ENCODE measurements around the gene IGDCC3. TPM values are rescaled to one million over a fixed set of nuclear protein-coding genes. Genes with fewer than 3 reads are reported as not detected.

IGDCC3 gene
- total and polyA plus RNA-seq, 2 donors from 2014 or later: 0.22 to 0.49 TPM

GRCh38 chr15:65343374-65343981 lies 34.3 kb downstream of the IGDCC3 start:
- TF ChIP-seq, protein P1, sequence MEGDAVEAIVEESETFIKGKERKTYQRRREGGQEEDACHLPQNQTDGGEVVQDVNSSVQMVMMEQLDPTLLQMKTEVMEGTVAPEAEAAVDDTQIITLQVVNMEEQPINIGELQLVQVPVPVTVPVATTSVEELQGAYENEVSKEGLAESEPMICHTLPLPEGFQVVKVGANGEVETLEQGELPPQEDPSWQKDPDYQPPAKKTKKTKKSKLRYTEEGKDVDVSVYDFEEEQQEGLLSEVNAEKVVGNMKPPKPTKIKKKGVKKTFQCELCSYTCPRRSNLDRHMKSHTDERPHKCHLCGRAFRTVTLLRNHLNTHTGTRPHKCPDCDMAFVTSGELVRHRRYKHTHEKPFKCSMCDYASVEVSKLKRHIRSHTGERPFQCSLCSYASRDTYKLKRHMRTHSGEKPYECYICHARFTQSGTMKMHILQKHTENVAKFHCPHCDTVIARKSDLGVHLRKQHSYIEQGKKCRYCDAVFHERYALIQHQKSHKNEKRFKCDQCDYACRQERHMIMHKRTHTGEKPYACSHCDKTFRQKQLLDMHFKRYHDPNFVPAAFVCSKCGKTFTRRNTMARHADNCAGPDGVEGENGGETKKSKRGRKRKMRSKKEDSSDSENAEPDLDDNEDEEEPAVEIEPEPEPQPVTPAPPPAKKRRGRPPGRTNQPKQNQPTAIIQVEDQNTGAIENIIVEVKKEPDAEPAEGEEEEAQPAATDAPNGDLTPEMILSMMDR (IDR thresholded peaks at IDR 0.05; ENCODE audit: borderline replicate concordance, extremely low read depth, insufficient read depth): no peak
- Histone ChIP-seq H3K4me3 (ENCODE audit: low read length in 3 of 3) (no peak overlapping the region), H3K36me3 (ENCODE audit: control insufficient read depth in 2 of 3, insufficient read depth in 3 of 3, low read length in 3 of 3) (no peaks in the 10 kb centered on the region), H3K9ac (ENCODE audit: low read length in 3 of 3) (no peak overlapping the region), H3K27me3 (ENCODE audit: control insufficient read depth, insufficient read depth, low read length) (no peaks in the 10 kb centered on the region), H3K4me1 (ENCODE audit: control insufficient read depth in 2 of 3, insufficient read depth in 2 of 3, low read depth in 1 of 3, low read length in 3 of 3) (peaks cover 0 to 3% (median 0%) of the 10 kb centered on the region in 3 donors), H3K27ac (ENCODE audit: low read depth in 2 of 2, low read length in 2 of 2) (no peak overlapping the region), H3K9me3 (ENCODE audit: control insufficient read depth in 2 of 3, insufficient read depth in 1 of 3, low read length in 3 of 3) (no peaks in the 10 kb centered on the region)
- FAIRE-seq (no peak), DNase-seq (peak in 1 of 5 donors; percentile 45)
- intact Hi-C loops (cut with DNase I): no loop called here

- Histone ChIP-seq H3K9ac (ENCODE audit: low read length in 3 of 3) (no peak overlapping the region), H3K4me3 (ENCODE audit: low read length in 3 of 3) (no peak overlapping the region), H3K9me3 (ENCODE audit: control insufficient read depth in 2 of 3, insufficient read depth in 1 of 3, low read length in 3 of 3) (no peaks in the 10 kb centered on the region), H3K36me3 (ENCODE audit: control insufficient read depth in 2 of 3, insufficient read depth in 3 of 3, low read length in 3 of 3) (no peaks in the 10 kb centered on the region), H3K27ac (ENCODE audit: low read depth in 2 of 2, low read length in 2 of 2) (no peak overlapping the region), H3K27me3 (ENCODE audit: control insufficient read depth, insufficient read depth, low read length) (no peaks in the 10 kb centered on the region), H3K4me1 (ENCODE audit: control insufficient read depth in 2 of 3, insufficient read depth in 2 of 3, low read depth in 1 of 3, low read length in 3 of 3) (peaks cover 0 to 3% (median 0%) of the 10 kb centered on the region in 3 donors)
- TF ChIP-seq, protein P1 (IDR thresholded peaks at IDR 0.05; ENCODE audit: borderline replicate concordance, extremely low read depth, insufficient read depth): no peak
- DNase-seq (peak in 1 of 5 donors; percentile 45), FAIRE-seq (no peak)
- intact Hi-C loops (cut with DNase I): no loop called here
These were observed 35.3 kb downstream of the IGDCC3 start for GRCh38 chr15:65342493-65342892.

- TF ChIP-seq, protein P1 (IDR thresholded peaks at IDR 0.05; ENCODE audit: borderline replicate concordance, extremely low read depth, insufficient read depth): no peak
- peaks cover 0 to 3% (median 0%) of the 10 kb centered on the region in 3 donors for H3K4me1 ChIP-seq (ENCODE audit: control insufficient read depth in 2 of 3, insufficient read depth in 2 of 3, low read depth in 1 of 3, low read length in 3 of 3)
- H3K27ac ChIP-seq (ENCODE audit: low read depth in 2 of 2, low read length in 2 of 2): no peak overlapping the region
- FAIRE-seq: no peak
- DNase-seq: peak in 4 of 5 donors; percentile 70 to 90 (median 76)
- no peaks in the 10 kb centered on the region for H3K9me3 ChIP-seq (ENCODE audit: control insufficient read depth in 2 of 3, insufficient read depth in 1 of 3, low read length in 3 of 3)
- no peak overlapping the region for H3K4me3 ChIP-seq (ENCODE audit: low read length in 3 of 3)
- no peaks in the 10 kb centered on the region for H3K36me3 ChIP-seq (ENCODE audit: control insufficient read depth in 2 of 3, insufficient read depth in 3 of 3, low read length in 3 of 3)
- no peaks in the 10 kb centered on the region for H3K27me3 ChIP-seq (ENCODE audit: control insufficient read depth, insufficient read depth, low read length)
- intact Hi-C loops (cut with DNase I): no loop called here
- no peak overlapping the region for H3K9ac ChIP-seq (ENCODE audit: low read length in 3 of 3)
These were observed 37.9 kb downstream of the IGDCC3 start for GRCh38 chr15:65339920-65340319.
